ENCODE measurements around the gene DYNC1H1.

The DYNC1H1 gene

GRCh38 chr14:101964297-101965180, at the start of gene DYNC1H1:
Gene DYNC1H1, plus strand, starts transcription at chr14:101964573. Its CDS starts 119 bp downstream, at chr14:101964692.
- DNase-seq = peak; percentile 85

- no peak for DNase-seq
Observed at GRCh38 chr14:101915871-101916815, 48.2 kb upstream of the DYNC1H1 start.

GRCh38 chr14:101916816-101917412, 47.5 kb upstream of the DYNC1H1 start:
- no peak for DNase-seq

- DNase-seq = no peak
Observed at GRCh38 chr14:101917413-101918017, 46.9 kb upstream of the DYNC1H1 start.

- DNase-seq = no peak
Observed at GRCh38 chr14:101918065-101918989, 46.0 kb upstream of the DYNC1H1 start.

- no peak for DNase-seq
Observed at GRCh38 chr14:101920271-101920670, 44.1 kb upstream of the DYNC1H1 start.

GRCh38 chr14:101922866-101923265, 41.5 kb upstream of the DYNC1H1 start:
- no peak for DNase-seq

GRCh38 chr14:101925152-101925551, 39.2 kb upstream of the DYNC1H1 start:
- DNase-seq = no peak

- DNase-seq = no peak
Observed at GRCh38 chr14:101926085-101926484, 38.3 kb upstream of the DYNC1H1 start.

- no peak for DNase-seq
Observed at GRCh38 chr14:101926620-101927019, 37.8 kb upstream of the DYNC1H1 start.

GRCh38 chr14:101927859-101928258, 36.5 kb upstream of the DYNC1H1 start:
- DNase-seq = no peak

GRCh38 chr14:101928415-101928841, 35.9 kb upstream of the DYNC1H1 start:
- no peak for DNase-seq

- no peak for DNase-seq
Observed at GRCh38 chr14:101929096-101929495, 35.3 kb upstream of the DYNC1H1 start.

- no peak for DNase-seq
Observed at GRCh38 chr14:101929946-101930345, 34.4 kb upstream of the DYNC1H1 start.

- DNase-seq = no peak
Observed at GRCh38 chr14:101932673-101933072, 31.7 kb upstream of the DYNC1H1 start.

GRCh38 chr14:101933209-101933608, 31.2 kb upstream of the DYNC1H1 start:
- DNase-seq = no peak

- no peak for DNase-seq
Observed at GRCh38 chr14:101934601-101935150, 29.7 kb upstream of the DYNC1H1 start.

GRCh38 chr14:101937926-101938767, 26.2 kb upstream of the DYNC1H1 start:
- DNase-seq = no peak

- DNase-seq = no peak
Observed at GRCh38 chr14:101939646-101940170, 24.7 kb upstream of the DYNC1H1 start.

- DNase-seq = no peak
Observed at GRCh38 chr14:101944451-101944850, 19.9 kb upstream of the DYNC1H1 start.
